ENCODE data around the gene HYOU1. TPM values are rescaled to one million over a fixed set of nuclear protein-coding genes. Genes with fewer than 3 reads are reported as not detected.

Gene HYOU1
- total RNA-seq, 1 experiment from 2014 or later: 268 TPM

- Histone ChIP-seq H3K27me3 (ENCODE audit: control insufficient read depth, insufficient read depth, low read length) (no peaks in the 10 kb centered on the region), H3K9me3 (ENCODE audit: control insufficient read depth, insufficient read depth, low read depth, low read length) (no peaks in the 10 kb centered on the region), H3K4me3 (ENCODE audit: low read depth in 2 of 2, low read length in 2 of 2) (peak overlapping the region; percentile 87 to 90), H3K27ac (ENCODE audit: low read length) (peak overlapping the region; percentile 99), H3K4me1 (ENCODE audit: control insufficient read depth, insufficient read depth, low read length) (peaks cover 16% of the 10 kb centered on the region), H3K36me3 (ENCODE audit: control insufficient read depth, insufficient read depth, low read length) (0 out of 2 replicates have a peak, but pooled peaks cover 6% of the 10 kb centered on the region)
- intact Hi-C loops (cut with micrococcal nuclease; ENCODE audit: unreplicated experiment) (loop anchor here (2.0 kb wide), 1 partner anchor 222 kb away; no protein-coding TSS in a partner anchor), in situ Hi-C loops (cut with HindIII; ENCODE audit: low pct_unique_long_range_greater_than_20kb, low sequenced_read_pairs) (no loop called here)
- no peak for ATAC-seq
- no TSS peak for BruUV-seq (replicated peaks)
- ChIA-PET CTCF (no interaction called here), POLR2A (interaction anchor here (0.6 kb wide), 1 partner anchor 27 kb away, joined by 11 read pairs; no protein-coding TSS in a partner anchor)
- peak; percentile 51 for DNase-seq (ENCODE audit: low read depth, low spot score)
- TF ChIP-seq CTCF (IDR thresholded peaks at IDR 0.05) (peak; percentile 88), REST (IDR thresholded peaks at IDR 0.05; ENCODE audit: insufficient read depth in 1 of 2, low read depth in 2 of 2, low read length in 1 of 2) (no peak), SIN3A (IDR thresholded peaks at IDR 0.05; ENCODE audit: borderline replicate concordance, insufficient read depth, low read depth, low read length) (no peak)
Measured at GRCh38 chr11:119100246-119100970, 43.4 kb upstream of the HYOU1 start.

GRCh38 chr11:119099711-119100110 lies 42.7 kb upstream of the HYOU1 start:
- ChIA-PET CTCF (interaction anchor here (0.6 kb wide), 1 partner anchor 239 kb away, joined by 6 read pairs; no protein-coding TSS in a partner anchor), POLR2A (interaction anchor here (0.6 kb wide), 1 partner anchor 28 kb away, joined by 11 read pairs; no protein-coding TSS in a partner anchor)
- DNase-seq (ENCODE audit: low read depth, low spot score) (no peak), ATAC-seq (no peak)
- Histone ChIP-seq H3K36me3 (ENCODE audit: control insufficient read depth, insufficient read depth, low read length) (0 out of 2 replicates have a peak, but pooled peaks cover 6% of the 10 kb centered on the region), H3K4me3 (ENCODE audit: low read depth in 2 of 2, low read length in 2 of 2) (no peak overlapping the region), H3K4me1 (ENCODE audit: control insufficient read depth, insufficient read depth, low read length) (peaks cover 16% of the 10 kb centered on the region), H3K9me3 (ENCODE audit: control insufficient read depth, insufficient read depth, low read depth, low read length) (no peaks in the 10 kb centered on the region), H3K27ac (ENCODE audit: low read length) (peak overlapping the region; percentile 99; the same call in 1 of the 2 replicates), H3K27me3 (ENCODE audit: control insufficient read depth, insufficient read depth, low read length) (no peaks in the 10 kb centered on the region)
- TF ChIP-seq POLR2AphosphoS5 (IDR thresholded peaks at IDR 0.05; ENCODE audit: low read depth, low read length): no peak
- TF ChIP-seq CTCF (IDR thresholded peaks at IDR 0.05): no peak
- no peak for TF ChIP-seq SIN3A (IDR thresholded peaks at IDR 0.05; ENCODE audit: borderline replicate concordance, insufficient read depth, low read depth, low read length)
- no peak for TF ChIP-seq TCF7L2 (IDR thresholded peaks at IDR 0.05; ENCODE audit: low read depth, low read length)
- TF ChIP-seq REST (IDR thresholded peaks at IDR 0.05; ENCODE audit: insufficient read depth in 1 of 2, low read depth in 2 of 2, low read length in 1 of 2): no peak
- intact Hi-C loops (cut with micrococcal nuclease; ENCODE audit: unreplicated experiment): loop anchor here (2.0 kb wide), 1 partner anchor 223 kb away; no protein-coding TSS in a partner anchor
- in situ Hi-C loops (cut with HindIII; ENCODE audit: low pct_unique_long_range_greater_than_20kb, low sequenced_read_pairs): no loop called here
- no TSS peak for BruUV-seq (replicated peaks)
